ENCODE measurements around the gene UGP2. TPM values are rescaled to one million over a fixed set of nuclear protein-coding genes. Genes with fewer than 3 reads are reported as not detected.

The UGP2 gene
- total RNA-seq, 1 experiment from 2014 or later: 883 TPM

DNA sequence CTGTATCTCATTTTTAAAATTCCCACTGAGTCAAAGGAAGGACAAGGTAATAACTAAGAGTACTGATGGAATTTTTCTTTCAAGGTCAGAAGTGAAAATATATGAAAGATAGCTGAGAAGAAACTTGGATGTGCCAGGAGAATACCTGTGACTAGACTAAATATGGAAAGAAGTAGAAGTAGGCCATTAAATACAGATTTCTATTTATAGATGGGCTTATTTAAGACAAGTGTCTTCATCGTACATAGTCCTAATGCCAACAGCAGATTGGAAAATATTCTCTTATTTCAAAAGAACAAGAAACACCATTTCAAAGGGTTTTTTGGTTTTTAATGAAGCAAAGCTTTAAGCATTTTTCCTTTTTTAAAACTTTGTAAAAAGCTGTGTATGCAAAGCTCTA is 22.0 kb downstream of the UGP2 start:
- no peak overlapping the region for H3K14ac ChIP-seq (ENCODE audit: insufficient read depth, low read length)

More for the DNA sequence above, 22.0 kb downstream of the UGP2 start:
- H3K79me2 ChIP-seq (ENCODE audit: insufficient read depth, low read length): peaks cover 9% of the 10 kb centered on the region; the same call in 1 of the 2 replicates
- H4K20me1 ChIP-seq (ENCODE audit: control insufficient read depth, insufficient read depth, insufficient read length): no peaks in the 10 kb centered on the region
- H2AK5ac ChIP-seq (ENCODE audit: insufficient read length, low read length): no peak overlapping the region
- no peak overlapping the region for H3K56ac ChIP-seq (ENCODE audit: insufficient read length, low read depth, low read length)
- H3K4me2 ChIP-seq (ENCODE audit: insufficient read depth, insufficient read length, low read length): no peak overlapping the region
- H2BK120ac ChIP-seq (ENCODE audit: low read depth, low read length, poor library complexity, severe bottlenecking): no peak overlapping the region
- H4K5ac ChIP-seq (ENCODE audit: insufficient read length, low read depth, low read length): no peak overlapping the region
- no peak overlapping the region for H3K4ac ChIP-seq (ENCODE audit: low read depth, low read length)
- no peak overlapping the region for H2BK15ac ChIP-seq (ENCODE audit: low read depth, low read length)
- H3K36me3 Mint-ChIP-seq (ENCODE audit: insufficient read depth in 1 of 3, low read depth in 3 of 3): peaks cover 41 to 93% (median 91%) of the 10 kb centered on the region in 3 experiments
- H3K23ac ChIP-seq (ENCODE audit: insufficient read length, low read depth, low read length): no peak overlapping the region
- no peak overlapping the region for H2BK5ac ChIP-seq (ENCODE audit: insufficient read length, low read length)
- no peaks in the 10 kb centered on the region for H3K9me3 Mint-ChIP-seq
- peaks cover 62 to 75% of the 10 kb centered on the region in 2 experiments for H3K4me1 Mint-ChIP-seq
- no peak overlapping the region for H4K8ac ChIP-seq (replicated peaks; ENCODE audit: insufficient read length, low read depth, low read length)
- no CpG with 5 or more reads among the region's 1 CpG for WGBS (ENCODE audit: extremely low coverage, insufficient read length, low lambda C conversion rate)
- H2BK20ac ChIP-seq (ENCODE audit: low read depth, low read length, poor library complexity, severe bottlenecking): no peak overlapping the region
- H3K18ac ChIP-seq (ENCODE audit: insufficient read length, low read depth, low read length): no peak overlapping the region
- H2BK12ac ChIP-seq (ENCODE audit: insufficient read length, low read depth, low read length): no peak overlapping the region
- TF ChIP-seq CTCF (conservative IDR thresholded peaks at IDR 0.05): no peak
- H3T11ph ChIP-seq (ENCODE audit: low read length): no peak overlapping the region
- no peaks in the 10 kb centered on the region for H3K9me3 ChIP-seq (ENCODE audit: control insufficient read depth, low read depth, low read length)
- no peak overlapping the region for H3K27ac ChIP-seq (ENCODE audit: insufficient read length, low read depth, low read length)
- no peak for DNase-seq
- no peak overlapping the region for H2AFZ ChIP-seq (ENCODE audit: low read length)
- peak overlapping the region in 2 of 3 experiments; percentile 24 to 92; a peak in 4 of 7 replicates for H3K27ac Mint-ChIP-seq
- H3K27me3 Mint-ChIP-seq (ENCODE audit: low read depth): no peaks in the 10 kb centered on the region
- H3K27me3 ChIP-seq (ENCODE audit: insufficient read depth, low read length): no peaks in the 10 kb centered on the region
- H3K23me2 ChIP-seq (ENCODE audit: insufficient read length, low read depth, low read length, poor library complexity, severe bottlenecking): no peaks in the 10 kb centered on the region
- H4K91ac ChIP-seq (ENCODE audit: insufficient read length, low read depth, low read length): no peak overlapping the region
- H3K4me3 Mint-ChIP-seq: no peak overlapping the region
- no peak overlapping the region for H3K9ac ChIP-seq (ENCODE audit: extremely low read depth, insufficient read length, low read length)
- peaks cover 5% of the 10 kb centered on the region; the same call in 1 of the 2 replicates for H3K4me1 ChIP-seq (ENCODE audit: insufficient read depth, low read length)
- peaks cover 7% of the 10 kb centered on the region for H3K79me1 ChIP-seq (ENCODE audit: insufficient read depth, low read depth, low read length, poor library complexity, severe bottlenecking)

Measured in H9 (cell line).